GM12878 (cell line): ENCODE data around the gene KLF6. TPM values are rescaled to one million over a fixed set of nuclear protein-coding genes. Genes with fewer than 3 reads are reported as not detected.

Experiments used
- ATAC-seq: fragments of 200-7000 bp; cut with Tn5 transposase; 3 replicates; pipeline ENCODE4 v1.9.1; 2020; ENCODE audit warnings: mild to moderate bottlenecking, moderate library complexity
- BruUV-seq: library from RNA; stranded (reverse); fragments of 400-500 nt; replicated peaks from 2 replicates; lab custom pipeline; 2021; lab: Mats Ljungman, UMichigan
- CTCF ChIA-PET: fragments of 300-600 bp; sonication (Branson Sonifier 250); formaldehyde crosslinking; extraction: SDS; loops from one replicate; lab custom pipeline; 2021; ENCODE audit warnings: inconsistent platforms; lab: Yijun Ruan, JAX
- POLR2A ChIA-PET: fragments of 350-600 bp; formaldehyde crosslinking; extraction: SDS; loops from one replicate; lab custom pipeline; 2021; ENCODE audit warnings: inconsistent platforms; lab: Charles Lee
- RAD21 ChIA-PET: fragments of 300-600 bp; sonication (Branson Sonifier 250); formaldehyde crosslinking; loops from one replicate; lab custom pipeline; 2023; ENCODE audit warnings: antibody characterized with exemption; ENCODE audit not compliant: unreplicated experiment; lab: Charles Lee
- SMC1A ChIA-PET: fragments of 300-600 bp; sonication (Branson Sonifier 250); formaldehyde crosslinking; loops from one replicate; lab custom pipeline; 2023; ENCODE audit not compliant: unreplicated experiment, uncharacterized antibody; lab: Charles Lee
- DNase-seq: peaks from one replicate; pipeline ENCODE4 v3.0.0-alpha.2; 2011; ENCODE audit warnings: low read depth, low spot score
- FAIRE-seq: peaks from 3 replicates; lab custom pipeline; 2011; peaks lifted over from hg19 to GRCh38; lab: Jason Lieb, UNC
- H2AFZ ChIP-seq: 2 replicates; pipeline ENCODE4 v1.6.0; 2011; ENCODE audit warnings: low read depth, low read length, control low read depth; ENCODE audit not compliant: control insufficient read depth
- H3K27ac ChIP-seq: 2 replicates; pipeline ENCODE4 v1.5.1; 2011; ENCODE audit warnings: control low read depth; ENCODE audit not compliant: control insufficient read depth, insufficient read depth
- H3K27me3 ChIP-seq, 2 experiments: replicated peaks in 1 of 2; 2 replicates each; pipeline versions ENCODE4 v1.6.0 to v1.6.1; 2011; ENCODE audit warnings: low read length in 1 of 2; ENCODE audit not compliant: control insufficient read depth in 2 of 2, insufficient read depth in 2 of 2
- H3K36me3 ChIP-seq, 2 experiments: 2 replicates each; pipeline ENCODE4 v1.5.1; 2011; ENCODE audit warnings: low read length in 1 of 2; ENCODE audit not compliant: control insufficient read depth in 2 of 2, insufficient read depth in 2 of 2
- H3K4me1 ChIP-seq: 2 replicates; pipeline ENCODE4 v1.6.1; 2011; ENCODE audit warnings: mild to moderate bottlenecking, low read length, moderate library complexity, mixed read lengths; ENCODE audit not compliant: control insufficient read depth, insufficient read depth
- H3K4me2 ChIP-seq: 2 replicates; pipeline ENCODE4 v1.6.0; 2011; ENCODE audit warnings: control low read depth; ENCODE audit not compliant: control insufficient read depth, insufficient read depth
- H3K4me3 ChIP-seq: fragments of 200-600 bp; sonication (generic); 2 replicates; pipeline ENCODE4 v1.5.1; 2016
- H3K79me2 ChIP-seq: 2 replicates; pipeline ENCODE4 v1.6.0; 2011; ENCODE audit warnings: low read length; ENCODE audit not compliant: control insufficient read depth, insufficient read depth
- H3K9ac ChIP-seq: 2 replicates; pipeline ENCODE4 v1.8.0; 2011; ENCODE audit warnings: low read length, control low read depth, mixed read lengths; ENCODE audit not compliant: control insufficient read depth, insufficient read depth
- H3K9me3 ChIP-seq: replicated peaks from 3 replicates; pipeline ENCODE4 v1.5.1; 2011; ENCODE audit warnings: mild to moderate bottlenecking, low read length; ENCODE audit not compliant: control insufficient read depth, insufficient read depth
- H4K20me1 ChIP-seq: 2 replicates; pipeline ENCODE4 v1.6.0; 2011; ENCODE audit not compliant: control insufficient read depth, insufficient read depth
- DPF2 ChIP-seq: fragments of 450-650 bp; IDR thresholded peaks from 2 replicates; pipeline ENCODE4 v1.6.1; 2017; ENCODE audit warnings: mild to moderate bottlenecking
- EZH2 ChIP-seq: IDR thresholded peaks from 2 replicates; pipeline ENCODE4 v1.6.1; 2012; ENCODE audit warnings: low read depth, mild to moderate bottlenecking, control low read depth, inconsistent platforms, low read length, borderline replicate concordance; ENCODE audit not compliant: control insufficient read depth
- JUND ChIP-seq: IDR thresholded peaks from 2 replicates; pipeline ENCODE4 v1.6.1; 2012; ENCODE audit warnings: low read depth, mild to moderate bottlenecking, low read length, improper control_type of control experiment, moderate library complexity
- NBN ChIP-seq: fragments of 450-650 bp; IDR thresholded peaks from 2 replicates; pipeline ENCODE4 v1.6.1; 2016
- NFYB ChIP-seq: IDR thresholded peaks from 2 replicates; pipeline ENCODE4 v1.6.1; 2011; ENCODE audit warnings: low read depth, mild to moderate bottlenecking, low read length, improper control_type of control experiment, moderate library complexity; ENCODE audit not compliant: insufficient read depth
- NKRF ChIP-seq: fragments of 450-650 bp; conservative IDR thresholded peaks from 2 replicates; pipeline ENCODE4 v1.6.1; 2017; ENCODE audit warnings: mild to moderate bottlenecking, moderate library complexity
- NR2C1 ChIP-seq: fragments of 450-650 bp; IDR thresholded peaks from 2 replicates; pipeline ENCODE4 v1.6.1; 2017; ENCODE audit warnings: antibody characterized with exemption, mild to moderate bottlenecking, moderate library complexity
- RAD51 ChIP-seq: fragments of 450-650 bp; IDR thresholded peaks from 2 replicates; pipeline ENCODE4 v1.6.1; 2016; ENCODE audit warnings: moderate library complexity, mild to moderate bottlenecking, inconsistent platforms
- RB1 ChIP-seq: fragments of 450-650 bp; formaldehyde crosslinking; IDR thresholded peaks from 2 replicates; pipeline ENCODE4 v1.6.1; 2017; ENCODE audit warnings: mild to moderate bottlenecking, borderline replicate concordance
- RELA ChIP-seq: fragments of 450-650 bp; IDR thresholded peaks from 2 replicates; pipeline ENCODE4 v1.8.0; 2014; ENCODE audit warnings: borderline replicate concordance; ENCODE audit not compliant: partially characterized antibody
- RFX5 ChIP-seq: IDR thresholded peaks from 2 replicates; pipeline ENCODE4 v1.6.1; 2011; ENCODE audit warnings: low read depth, low read length, improper control_type of control experiment
- SKIL ChIP-seq: fragments of 450-650 bp; IDR thresholded peaks from 2 replicates; pipeline ENCODE4 v1.6.1; 2017; ENCODE audit warnings: mild to moderate bottlenecking, low read depth, inconsistent platforms; ENCODE audit not compliant: poor library complexity, severe bottlenecking
- SREBF2 ChIP-seq: IDR thresholded peaks from 2 replicates; pipeline ENCODE4 v1.6.1; 2012; ENCODE audit warnings: mild to moderate bottlenecking, low read length
- YY1 ChIP-seq: IDR thresholded peaks from 2 replicates; pipeline ENCODE4 v1.6.1; 2011; ENCODE audit warnings: low read depth, mild to moderate bottlenecking, low read length
- ZNF207 ChIP-seq: fragments of 450-650 bp; IDR thresholded peaks from 2 replicates; pipeline ENCODE4 v1.6.1; 2014; ENCODE audit warnings: antibody characterized with exemption, mild to moderate bottlenecking, borderline replicate concordance
- ZNF384 ChIP-seq: IDR thresholded peaks from 2 replicates; pipeline ENCODE4 v1.6.1; 2012; ENCODE audit warnings: low read depth, mild to moderate bottlenecking, low read length, improper control_type of control experiment, borderline replicate concordance
- WGBS: methylation state at CpG from one replicate; pipeline ENCODE4 v1.1.6; 2016; ENCODE audit warnings: low lambda C conversion rate; ENCODE audit not compliant: insufficient replicate concordance, insufficient coverage; ENCODE audit errors: missing lambda C conversion rate; 5-methylcytosine and 5-hydroxymethylcytosine counted together
- in situ Hi-C: fragments of 300-500 bp; cut with MboI; formaldehyde crosslinking; loops from 9 replicates; pipeline ENCODE4 v1.14.3; 2018; ENCODE audit warnings: mixed read lengths
- intact Hi-C: fragments of 100-400 bp; cut with micrococcal nuclease; formaldehyde crosslinking; loops from one replicate; pipeline ENCODE4 v1.14.2; 2022; ENCODE audit not compliant: unreplicated experiment
- polyA plus RNA-seq, 11 experiments: library from polyadenylated mRNA; depleted of rRNA in 4 of 11; unstranded in 6 of 11; stranded (reverse) in 5 of 11; fragments of >200 nt; fragmentation: Nextera tagmentation in 4 of 11; fragmentation: Illumina TruSeq in 1 of 11; extraction: Ambion mirVana in 4 of 11; extraction: Trizol in 1 of 11; gene quantifications; 1 replicate in 1 of 11; 2 replicates in 10 of 11; pipeline versions ENCODE4 v1.2.1 to v1.2.3, GENCODE V29; 2011 to 2016; ENCODE audit warnings: inconsistent platforms in 2 of 11, missing spikeins in 2 of 11, low read depth in 1 of 11
- total RNA-seq, 4 experiments: library from RNA; depleted of rRNA in 3 of 4; stranded (reverse); fragments of >200 nt in 3 of 4; fragmentation: Illumina TruSeq in 1 of 4; extraction: Trizol in 1 of 4; gene quantifications; 2 replicates each; pipeline versions ENCODE4 v1.2.1 to v1.2.3, GENCODE V29; 2013 to 2021

The KLF6 gene
- total and polyA plus RNA-seq, 10 of the 15 experiments (the other 5 are each of a cell fraction or from before 2014, with no cell fraction given), result 7.4 to 54.1 (median 23.5) TPM

- TF ChIP-seq EZH2 (no peak), RFX5 (no peak), SKIL (no peak), DPF2 (peak; percentile 70; the same call in 1 of the 2 replicates), RAD51 (no peak), JUND (no peak)
- TF ChIP-seq, all 136 proteins: peak for 32
These were observed at the start of gene KLF6 (continued) for GRCh38 chr10:3784510-3785250.

GRCh38 chr10:3834404-3834803 is 49.4 kb upstream of the KLF6 start:
- no peak for ATAC-seq
- no peak overlapping the region for H3K4me3 ChIP-seq
- ChIA-PET SMC1A (interaction anchor here (1.1 to 15.5 kb wide), 6 partner anchors 18 to 51 kb away, joined by 5 to 280 read pairs (median 40); partner anchors contain the start of gene KLF6), RAD21 (interaction anchor here (2.9 to 10.6 kb wide), 4 partner anchors 15 to 41 kb away, joined by 20 to 135 read pairs (median 50); no protein-coding TSS in a partner anchor), CTCF (interaction anchor here (1.7 to 2.6 kb wide), 3 partner anchors 18 to 50 kb away, joined by 6 to 10 read pairs (median 7); partner anchors contain the start of gene KLF6), POLR2A (interaction anchor here (1.0 to 4.2 kb wide), 4 partner anchors 23 to 50 kb away, joined by 3 to 39 read pairs (median 4); partner anchors contain the start of gene KLF6)
- in situ Hi-C loops, result no loop called here
- WGBS, result over 99% methylated on average over 6 of the region's 6 CpGs
- H2AFZ ChIP-seq, result no peak overlapping the region
- intact Hi-C loops, result no loop called here
- H4K20me1 ChIP-seq, result no peaks in the 10 kb centered on the region
- no peak overlapping the region for H3K27ac ChIP-seq
- DNase-seq, result no peak
- no peak for FAIRE-seq
- H3K4me1 ChIP-seq, result peaks cover 26% of the 10 kb centered on the region
- no peaks in the 10 kb centered on the region for H3K27me3 ChIP-seq
- H3K4me2 ChIP-seq, result no peak overlapping the region
- BruUV-seq, result no TSS peak
- no peak overlapping the region for H3K9ac ChIP-seq
- H3K9me3 ChIP-seq, result no peaks in the 10 kb centered on the region
- H3K36me3 ChIP-seq, result no peaks in the 10 kb centered on the region
- no peaks in the 10 kb centered on the region for H3K79me2 ChIP-seq
- no peak for TF ChIP-seq SREBF2
- no peak for TF ChIP-seq NFYB
- no peak for TF ChIP-seq YY1
- no peak for TF ChIP-seq SKIL
- no peak for TF ChIP-seq RB1
- TF ChIP-seq NR2C1, result no peak
- no peak for TF ChIP-seq ZNF384
- TF ChIP-seq ZNF207, result no peak
- no peak for TF ChIP-seq NKRF
- no peak for TF ChIP-seq RELA
- no peak for TF ChIP-seq NBN
